ENCODE results near the gene MAPK8IP3.

GRCh38 chr16:1666316-1666715, 39.7 kb upstream of the MAPK8IP3 start:
- TF ChIP-seq, protein P1, sequence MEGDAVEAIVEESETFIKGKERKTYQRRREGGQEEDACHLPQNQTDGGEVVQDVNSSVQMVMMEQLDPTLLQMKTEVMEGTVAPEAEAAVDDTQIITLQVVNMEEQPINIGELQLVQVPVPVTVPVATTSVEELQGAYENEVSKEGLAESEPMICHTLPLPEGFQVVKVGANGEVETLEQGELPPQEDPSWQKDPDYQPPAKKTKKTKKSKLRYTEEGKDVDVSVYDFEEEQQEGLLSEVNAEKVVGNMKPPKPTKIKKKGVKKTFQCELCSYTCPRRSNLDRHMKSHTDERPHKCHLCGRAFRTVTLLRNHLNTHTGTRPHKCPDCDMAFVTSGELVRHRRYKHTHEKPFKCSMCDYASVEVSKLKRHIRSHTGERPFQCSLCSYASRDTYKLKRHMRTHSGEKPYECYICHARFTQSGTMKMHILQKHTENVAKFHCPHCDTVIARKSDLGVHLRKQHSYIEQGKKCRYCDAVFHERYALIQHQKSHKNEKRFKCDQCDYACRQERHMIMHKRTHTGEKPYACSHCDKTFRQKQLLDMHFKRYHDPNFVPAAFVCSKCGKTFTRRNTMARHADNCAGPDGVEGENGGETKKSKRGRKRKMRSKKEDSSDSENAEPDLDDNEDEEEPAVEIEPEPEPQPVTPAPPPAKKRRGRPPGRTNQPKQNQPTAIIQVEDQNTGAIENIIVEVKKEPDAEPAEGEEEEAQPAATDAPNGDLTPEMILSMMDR (IDR thresholded peaks at IDR 0.05), result no peak
- no peak for TF ChIP-seq ZFX (IDR thresholded peaks at IDR 0.05; ENCODE audit: borderline replicate concordance)

All from 22Rv1 (cell line).